Measurements from ENCODE around the gene BLOC1S5.

The BLOC1S5 gene

GRCh38 chr6:8090650-8091049 lies 26.5 kb upstream of the BLOC1S5 start:
- Histone ChIP-seq H3K4me1 (ENCODE audit: control insufficient read depth, insufficient read depth, low read length) (peaks cover 8% of the 10 kb centered on the region), H3K27me3 (ENCODE audit: control insufficient read depth, insufficient read depth, low read length) (no peaks in the 10 kb centered on the region), H3K9ac (ENCODE audit: low read depth, low read length) (no peak overlapping the region), H3K4me2 (ENCODE audit: low read length) (no peak overlapping the region), H3K9me3 (replicated peaks; ENCODE audit: low read length) (no peaks in the 10 kb centered on the region), H3K36me3 (ENCODE audit: insufficient read depth, low read length) (peaks cover 56% of the 10 kb centered on the region), H3K4me3 (ENCODE audit: low read length) (no peak overlapping the region)

GRCh38 chr6:8088886-8089285 lies 24.7 kb upstream of the BLOC1S5 start:
- peaks cover 47% of the 10 kb centered on the region for H3K36me3 ChIP-seq (ENCODE audit: insufficient read depth, low read length)
- H3K4me3 ChIP-seq (ENCODE audit: low read length), result no peak overlapping the region
- H3K9me3 ChIP-seq (replicated peaks; ENCODE audit: low read length), result no peaks in the 10 kb centered on the region
- H3K4me2 ChIP-seq (ENCODE audit: low read length), result no peak overlapping the region
- H3K9ac ChIP-seq (ENCODE audit: low read depth, low read length), result no peak overlapping the region
- H3K27me3 ChIP-seq (ENCODE audit: control insufficient read depth, insufficient read depth, low read length), result no peaks in the 10 kb centered on the region
- H3K4me1 ChIP-seq (ENCODE audit: control insufficient read depth, insufficient read depth, low read length), result peaks cover 23% of the 10 kb centered on the region

GRCh38 chr6:8087870-8088754 lies 23.9 kb upstream of the BLOC1S5 start:
- no peak overlapping the region for H3K9ac ChIP-seq (ENCODE audit: low read depth, low read length)
- H3K4me2 ChIP-seq (ENCODE audit: low read length), result no peak overlapping the region
- H3K4me3 ChIP-seq (ENCODE audit: low read length), result no peak overlapping the region
- no peaks in the 10 kb centered on the region for H3K9me3 ChIP-seq (replicated peaks; ENCODE audit: low read length)
- H3K36me3 ChIP-seq (ENCODE audit: insufficient read depth, low read length), result peaks cover 47% of the 10 kb centered on the region
- H3K4me1 ChIP-seq (ENCODE audit: control insufficient read depth, insufficient read depth, low read length), result peaks cover 27% of the 10 kb centered on the region
- no peaks in the 10 kb centered on the region for H3K27me3 ChIP-seq (ENCODE audit: control insufficient read depth, insufficient read depth, low read length)

- Histone ChIP-seq H3K4me3 (ENCODE audit: low read length) (no peak overlapping the region), H3K4me2 (ENCODE audit: low read length) (no peak overlapping the region), H3K27me3 (ENCODE audit: control insufficient read depth, insufficient read depth, low read length) (no peaks in the 10 kb centered on the region), H3K36me3 (ENCODE audit: insufficient read depth, low read length) (peaks cover 40% of the 10 kb centered on the region), H3K4me1 (ENCODE audit: control insufficient read depth, insufficient read depth, low read length) (peaks cover 39% of the 10 kb centered on the region), H3K9ac (ENCODE audit: low read depth, low read length) (no peak overlapping the region), H3K9me3 (replicated peaks; ENCODE audit: low read length) (no peaks in the 10 kb centered on the region)
Measured at GRCh38 chr6:8086755-8087306, 22.6 kb upstream of the BLOC1S5 start.

- H3K27me3 ChIP-seq (ENCODE audit: control insufficient read depth, insufficient read depth, low read length), result no peaks in the 10 kb centered on the region
- peaks cover 22% of the 10 kb centered on the region for H3K36me3 ChIP-seq (ENCODE audit: insufficient read depth, low read length)
- peak overlapping the region; percentile 6 for H3K4me3 ChIP-seq (ENCODE audit: low read length)
- peaks cover 53% of the 10 kb centered on the region for H3K4me1 ChIP-seq (ENCODE audit: control insufficient read depth, insufficient read depth, low read length)
- peak overlapping the region; percentile 76 for H3K4me2 ChIP-seq (ENCODE audit: low read length)
- H3K9ac ChIP-seq (ENCODE audit: low read depth, low read length), result peak overlapping the region; percentile 72
- no peaks in the 10 kb centered on the region for H3K9me3 ChIP-seq (replicated peaks; ENCODE audit: low read length)
Measured at GRCh38 chr6:8085053-8085511, 20.9 kb upstream of the BLOC1S5 start.

- no peaks in the 10 kb centered on the region for H3K9me3 ChIP-seq (replicated peaks; ENCODE audit: low read length)
- H3K4me3 ChIP-seq (ENCODE audit: low read length), result peak overlapping the region; percentile 6
- peak overlapping the region; percentile 76 for H3K4me2 ChIP-seq (ENCODE audit: low read length)
- peaks cover 19% of the 10 kb centered on the region for H3K36me3 ChIP-seq (ENCODE audit: insufficient read depth, low read length)
- H3K27me3 ChIP-seq (ENCODE audit: control insufficient read depth, insufficient read depth, low read length), result no peaks in the 10 kb centered on the region
- peak overlapping the region; percentile 72 for H3K9ac ChIP-seq (ENCODE audit: low read depth, low read length)
- peaks cover 58% of the 10 kb centered on the region for H3K4me1 ChIP-seq (ENCODE audit: control insufficient read depth, insufficient read depth, low read length)
Measured at GRCh38 chr6:8084586-8084985, 20.4 kb upstream of the BLOC1S5 start.

GRCh38 chr6:8082954-8083858 lies 19.0 kb upstream of the BLOC1S5 start:
- peak overlapping the region; percentile 76 for H3K4me2 ChIP-seq (ENCODE audit: low read length)
- peak overlapping the region; percentile 72 for H3K9ac ChIP-seq (ENCODE audit: low read depth, low read length)
- H3K4me3 ChIP-seq (ENCODE audit: low read length), result peak overlapping the region; percentile 42
- no peaks in the 10 kb centered on the region for H3K9me3 ChIP-seq (replicated peaks; ENCODE audit: low read length)
- no peaks in the 10 kb centered on the region for H3K27me3 ChIP-seq (ENCODE audit: control insufficient read depth, insufficient read depth, low read length)
- peaks cover 6% of the 10 kb centered on the region for H3K36me3 ChIP-seq (ENCODE audit: insufficient read depth, low read length)
- peaks cover 59% of the 10 kb centered on the region for H3K4me1 ChIP-seq (ENCODE audit: control insufficient read depth, insufficient read depth, low read length)

GRCh38 chr6:8082572-8082953 lies 18.4 kb upstream of the BLOC1S5 start:
- Histone ChIP-seq H3K27me3 (ENCODE audit: control insufficient read depth, insufficient read depth, low read length) (no peaks in the 10 kb centered on the region), H3K4me2 (ENCODE audit: low read length) (peak overlapping the region; percentile 71), H3K4me1 (ENCODE audit: control insufficient read depth, insufficient read depth, low read length) (peaks cover 59% of the 10 kb centered on the region), H3K9me3 (replicated peaks; ENCODE audit: low read length) (no peaks in the 10 kb centered on the region), H3K4me3 (ENCODE audit: low read length) (peak overlapping the region; percentile 8), H3K36me3 (ENCODE audit: insufficient read depth, low read length) (peaks cover under 1% of the 10 kb centered on the region), H3K9ac (ENCODE audit: low read depth, low read length) (peak overlapping the region; percentile 72)

GRCh38 chr6:8080362-8081151 lies 16.4 kb upstream of the BLOC1S5 start:
- H3K27me3 ChIP-seq (ENCODE audit: control insufficient read depth, insufficient read depth, low read length), result no peaks in the 10 kb centered on the region
- peak overlapping the region; percentile 23 for H3K4me3 ChIP-seq (ENCODE audit: low read length)
- H3K36me3 ChIP-seq (ENCODE audit: insufficient read depth, low read length), result no peaks in the 10 kb centered on the region
- no peaks in the 10 kb centered on the region for H3K9me3 ChIP-seq (replicated peaks; ENCODE audit: low read length)
- H3K4me2 ChIP-seq (ENCODE audit: low read length), result peak overlapping the region; percentile 54
- H3K4me1 ChIP-seq (ENCODE audit: control insufficient read depth, insufficient read depth, low read length), result peaks cover 51% of the 10 kb centered on the region
- H3K9ac ChIP-seq (ENCODE audit: low read depth, low read length), result peak overlapping the region; percentile 44

GRCh38 chr6:8079126-8079525 lies 14.9 kb upstream of the BLOC1S5 start:
- Histone ChIP-seq H3K4me2 (ENCODE audit: low read length) (no peak overlapping the region), H3K4me1 (ENCODE audit: control insufficient read depth, insufficient read depth, low read length) (peaks cover 39% of the 10 kb centered on the region), H3K9me3 (replicated peaks; ENCODE audit: low read length) (no peaks in the 10 kb centered on the region), H3K27me3 (ENCODE audit: control insufficient read depth, insufficient read depth, low read length) (no peaks in the 10 kb centered on the region), H3K9ac (ENCODE audit: low read depth, low read length) (no peak overlapping the region), H3K36me3 (ENCODE audit: insufficient read depth, low read length) (no peaks in the 10 kb centered on the region), H3K4me3 (ENCODE audit: low read length) (no peak overlapping the region)

Data from skeletal muscle satellite cell (primary cell).